CD4-positive, alpha-beta T cell treated with Interleukin-10 for 1 hour (primary cell): ENCODE data around the gene MAP3K19.
"Not testable (repeated sequence)": the region's sequence is repeated elsewhere in the genome, so short reads cannot be mapped to it uniquely, and the experiment has no call there.

ENCODE experiments used
- DNase-seq: peaks from one replicate; pipeline ENCODE4 v3.0.0-alpha.2; 2020

MAP3K19 gene

DNA sequence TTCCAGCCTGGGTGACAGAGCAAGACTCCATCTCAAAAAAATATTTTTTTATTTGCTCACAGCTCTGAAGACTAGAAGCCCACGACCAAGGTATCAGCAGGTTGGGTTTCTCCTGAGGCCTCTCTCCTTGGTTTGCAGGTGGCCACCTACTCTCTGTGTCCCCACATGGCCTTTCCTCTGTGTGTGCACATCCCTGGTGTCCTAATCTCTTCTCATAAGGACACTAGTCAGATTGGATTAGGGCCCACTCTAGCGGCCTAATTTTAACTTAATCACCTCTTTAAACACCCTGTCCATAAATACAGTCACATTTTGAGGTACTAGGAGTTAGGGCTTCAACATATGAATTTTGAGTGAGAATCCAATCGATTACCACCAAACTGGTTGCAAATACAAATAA is 2.9 kb upstream of the MAP3K19 start:
- no peak for DNase-seq

GRCh38 chr2:135048122-135048521 is 875 bp upstream of the MAP3K19 start:
- no peak for DNase-seq

- peak; percentile 13 for DNase-seq
These were observed 3.9 kb downstream of the MAP3K19 start for GRCh38 chr2:135043345-135043744.

- DNase-seq, result no peak
These were observed 9.4 kb downstream of the MAP3K19 start for GRCh38 chr2:135037831-135038230.

- not testable (repeated sequence) for DNase-seq
These were observed 14.0 kb downstream of the MAP3K19 start for GRCh38 chr2:135033216-135033615.

DNA sequence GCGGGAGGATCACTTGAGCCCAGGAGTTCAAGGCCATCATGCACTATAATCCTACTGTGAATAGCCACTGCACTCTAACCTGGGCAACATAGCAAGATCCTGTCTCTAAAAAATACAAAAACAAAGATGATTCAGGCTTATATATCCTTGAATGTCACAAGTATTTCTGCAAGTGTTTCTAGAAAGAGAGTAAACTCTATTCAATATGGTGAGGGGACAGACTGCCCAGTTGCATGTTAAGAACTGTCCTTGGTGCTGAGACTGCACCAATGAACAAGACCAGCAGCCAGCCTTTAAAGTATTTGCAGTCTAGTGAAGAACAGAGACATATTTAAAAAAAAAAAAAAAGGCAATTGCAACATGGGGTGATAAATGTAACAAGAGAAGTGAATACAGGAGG is 16.4 kb downstream of the MAP3K19 start:
- DNase-seq, result no peak

DNA sequence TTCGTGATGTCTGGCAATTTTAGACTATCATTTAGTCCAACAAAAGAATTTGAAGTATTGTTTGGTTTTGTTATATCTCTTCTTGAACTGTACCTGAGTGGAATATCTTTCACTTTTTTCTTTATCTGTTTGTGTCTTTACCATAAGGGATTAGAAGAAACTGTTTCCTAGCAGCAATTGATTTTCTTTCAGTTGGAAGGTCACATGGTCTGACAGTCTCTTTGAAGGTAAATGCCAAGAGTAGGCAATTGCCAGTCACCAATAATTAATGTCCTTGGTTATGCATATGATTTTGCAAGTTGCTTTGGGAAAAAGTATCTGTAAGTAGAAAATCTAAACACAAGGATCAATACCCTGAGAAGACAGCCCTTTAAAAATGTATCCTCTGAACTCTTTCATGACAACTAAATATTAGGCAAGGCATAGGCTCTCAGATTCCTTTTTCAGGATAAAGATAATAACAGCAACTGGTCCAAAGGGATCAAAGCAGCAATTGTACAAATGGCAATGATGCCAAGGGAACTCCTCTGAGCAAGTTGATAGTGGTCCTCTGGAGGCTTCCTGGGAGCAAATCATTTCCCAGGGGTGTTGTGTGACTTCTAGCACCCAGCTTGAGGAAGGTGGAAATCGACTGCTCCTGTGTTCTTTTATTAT is 17.6 kb downstream of the MAP3K19 start:
- DNase-seq, result no peak

GRCh38 chr2:135023886-135024485 is 23.3 kb downstream of the MAP3K19 start:
- DNase-seq, result no peak

- DNase-seq, result no peak
These were observed 24.0 kb downstream of the MAP3K19 start for GRCh38 chr2:135022952-135023880.

GRCh38 chr2:135021618-135022017 is 25.6 kb downstream of the MAP3K19 start:
- DNase-seq, result no peak

DNA sequence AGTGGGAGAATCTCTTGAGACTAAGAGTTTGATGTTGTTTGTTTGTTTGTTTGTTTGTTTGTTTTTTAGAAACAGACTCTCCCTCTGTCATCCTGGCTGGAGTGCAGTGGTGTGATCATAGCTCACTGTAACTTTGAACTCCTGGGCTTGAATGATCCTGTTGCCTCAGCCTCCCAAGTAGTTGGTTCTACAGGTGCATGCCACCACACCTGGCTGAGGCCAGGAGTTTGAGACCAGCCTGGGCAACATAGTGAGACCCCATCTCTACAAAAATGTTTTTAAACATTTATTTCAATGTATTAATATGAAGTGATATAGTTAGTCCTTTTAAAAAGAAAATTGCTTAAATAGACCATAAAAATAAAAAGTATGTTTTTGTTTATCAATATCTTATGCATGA is 35.6 kb downstream of the MAP3K19 start:
- DNase-seq, result no peak

- DNase-seq, result no peak
These were observed 36.9 kb downstream of the MAP3K19 start for GRCh38 chr2:135010200-135010942.

DNA sequence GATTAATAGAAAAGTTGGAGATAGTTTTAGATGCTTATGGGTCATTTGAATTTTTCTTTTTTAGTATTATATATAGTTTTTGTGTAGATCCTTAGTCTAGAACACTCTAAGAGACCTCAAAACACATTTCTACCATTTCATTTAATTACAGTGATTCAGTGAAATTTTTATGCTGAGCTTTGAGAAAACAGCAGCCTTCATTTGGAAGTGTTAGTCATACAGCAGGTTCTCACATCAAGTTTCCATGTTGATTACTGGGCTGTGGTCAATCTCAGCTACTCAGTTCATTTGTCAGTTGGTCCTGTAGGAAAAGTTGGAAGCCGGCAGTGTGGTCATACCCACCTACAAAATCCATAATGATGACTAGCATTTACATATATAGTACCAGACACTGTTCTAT is 37.9 kb downstream of the MAP3K19 start:
- DNase-seq, result no peak

DNA sequence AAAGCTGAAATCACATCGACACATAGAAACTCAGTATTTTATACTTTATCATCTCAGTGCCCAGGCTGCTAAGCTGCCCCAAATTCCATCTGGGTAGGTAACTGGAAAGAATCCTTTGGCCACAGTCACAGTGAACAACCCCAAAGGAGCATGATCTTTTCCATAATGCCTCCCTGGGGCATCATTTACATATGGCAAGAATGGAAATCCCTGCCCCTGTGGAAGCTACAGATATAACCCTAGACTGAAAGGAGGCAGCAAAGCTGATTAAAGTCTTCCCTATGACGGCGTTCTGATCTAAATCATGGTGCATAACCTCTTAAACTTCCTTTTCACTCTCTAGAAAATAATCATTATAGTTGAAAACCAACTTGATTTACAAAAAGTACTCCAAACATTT is 41.5 kb downstream of the MAP3K19 start:
- DNase-seq, result no peak

GRCh38 chr2:135004005-135004746 is 43.1 kb downstream of the MAP3K19 start:
- DNase-seq, result peak; percentile 69

GRCh38 chr2:135002836-135003235 is 44.4 kb downstream of the MAP3K19 start:
- DNase-seq, result no peak

DNA sequence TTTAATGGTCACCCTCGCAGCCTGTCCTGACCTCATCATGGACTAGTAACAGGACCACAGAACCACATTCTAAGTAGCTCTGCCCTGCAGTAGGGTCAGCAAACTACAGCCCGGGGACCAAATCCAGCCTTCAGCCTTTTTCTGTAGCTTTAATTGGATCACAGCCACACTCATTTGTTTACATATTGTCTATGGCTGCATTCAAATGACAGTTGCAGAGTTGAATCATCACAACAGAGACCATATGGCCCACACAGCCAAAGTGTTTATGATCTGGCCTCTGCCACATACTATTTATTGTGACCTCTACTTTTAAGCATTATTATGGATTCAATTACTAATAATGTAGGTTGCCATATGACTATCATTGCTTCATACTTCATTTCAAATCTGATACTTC is 47.7 kb downstream of the MAP3K19 start:
- DNase-seq, result no peak

DNA sequence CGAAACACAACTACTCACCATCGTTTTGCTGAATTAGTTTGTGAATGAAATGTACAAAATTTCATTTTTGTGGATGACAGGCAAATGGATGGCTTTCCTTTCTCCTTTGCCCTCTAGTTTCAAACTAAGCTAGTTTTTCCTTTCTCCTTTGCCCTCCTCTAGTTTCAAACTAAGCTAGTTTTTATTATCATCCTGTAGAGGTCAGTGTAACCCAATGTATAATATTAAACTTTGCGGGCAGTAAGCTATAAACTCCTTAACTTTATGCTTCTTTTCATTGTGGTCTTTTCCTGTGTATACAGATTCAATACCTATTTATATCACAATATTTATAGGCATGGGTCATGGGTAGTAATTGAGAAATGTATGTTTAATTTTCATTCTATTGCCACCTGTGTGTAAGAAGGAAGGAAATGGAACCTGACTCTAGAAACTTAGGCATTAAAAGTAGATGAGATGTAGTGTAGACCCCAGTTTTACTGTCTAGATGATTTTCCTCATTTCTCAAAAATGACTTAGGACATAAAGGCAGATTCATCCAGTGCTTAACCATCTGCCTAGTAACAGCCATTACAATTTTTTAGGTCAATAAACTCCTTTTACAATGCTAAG is 58.1 kb downstream of the MAP3K19 start:
- peak; percentile 17 for DNase-seq

GRCh38 chr2:134985061-134985460 is 62.2 kb downstream of the MAP3K19 start:
- DNase-seq, result no peak

GRCh38 chr2:134982603-134983002 is 64.6 kb downstream of the MAP3K19 start:
- no peak for DNase-seq

DNA sequence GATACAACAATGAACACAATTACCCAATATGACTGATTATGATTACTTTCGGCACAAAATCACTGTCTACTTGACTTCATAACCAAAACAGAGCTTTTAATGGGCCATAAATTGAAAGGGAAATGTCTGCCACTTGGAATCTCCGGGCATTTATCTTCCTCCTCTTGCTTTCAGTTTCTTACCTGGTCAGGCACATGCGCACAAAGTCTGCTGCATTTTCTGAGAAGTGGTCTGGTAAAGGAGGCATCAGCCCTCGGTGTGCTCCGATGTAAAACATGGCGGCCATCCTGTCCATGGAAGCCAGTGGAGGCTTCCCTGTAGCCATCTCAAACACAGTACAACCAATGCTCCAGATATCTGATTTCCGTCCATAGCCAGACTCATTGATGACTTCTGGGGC is 66.6 kb downstream of the MAP3K19 start:
- no peak for DNase-seq

GRCh38 chr2:134979221-134979620 is 68.0 kb downstream of the MAP3K19 start:
- DNase-seq, result no peak
